ENCODE results near the gene PVALB. TPM values are rescaled to one million over a fixed set of nuclear protein-coding genes. Genes with fewer than 3 reads are reported as not detected.

Gene PVALB
- total RNA-seq, 2 experiments from 2014 or later = not detected

GRCh38 chr22:36758792-36759271 is 58.0 kb downstream of the PVALB start:
- DNase-seq (ENCODE audit: low spot score) = no peak
- no peaks in the 10 kb centered on the region for H3K9me3 ChIP-seq (ENCODE audit: low read length)
- no peaks in the 10 kb centered on the region for H3K36me3 ChIP-seq (ENCODE audit: insufficient read depth, low read length)
- POLR2A ChIA-PET = no interaction called here
- no peak overlapping the region for H3K27ac ChIP-seq (ENCODE audit: low read depth, low read length, poor library complexity, severe bottlenecking)
- intact Hi-C loops (cut with micrococcal nuclease; ENCODE audit: unreplicated experiment) = no loop called here
- H3K79me2 ChIP-seq (ENCODE audit: insufficient read depth, low read depth, low read length) = no peaks in the 10 kb centered on the region
- no peak overlapping the region for H2AFZ ChIP-seq (ENCODE audit: low read length)
- H3K4me3 ChIP-seq (ENCODE audit: low read depth, low read length, poor library complexity, severe bottlenecking) = no peak overlapping the region
- no peaks in the 10 kb centered on the region for H3K9me2 ChIP-seq (ENCODE audit: insufficient read depth, low read length)
- TF ChIP-seq CTCF (conservative IDR thresholded peaks at IDR 0.05; ENCODE audit: low read length) (no peak), EZH2phosphoT487 (IDR thresholded peaks at IDR 0.05; ENCODE audit: borderline replicate concordance, low read depth, low read length) (no peak)
- no peak overlapping the region for H3K4me2 ChIP-seq (ENCODE audit: low read length)
- H4K20me1 ChIP-seq (ENCODE audit: insufficient read depth, low read length) = no peaks in the 10 kb centered on the region; the same call in 1 of the 2 replicates
- BruUV-seq (replicated peaks) = no TSS peak
- CTCF ChIA-PET (ENCODE audit: unreplicated experiment) = no interaction called here
- H3K4me1 ChIP-seq (ENCODE audit: insufficient read depth, low read length, poor library complexity, severe bottlenecking) = no peaks in the 10 kb centered on the region

- no peak overlapping the region for H3K4me2 ChIP-seq (ENCODE audit: low read length)
- BruUV-seq (replicated peaks) = no TSS peak
Measured at GRCh38 chr22:36757668-36758211, 59.1 kb downstream of the PVALB start.

More at GRCh38 chr22:36757668-36758211, 59.1 kb downstream of the PVALB start:
- intact Hi-C loops (cut with micrococcal nuclease; ENCODE audit: unreplicated experiment) = loop anchor here (1.0 kb wide), 2 partner anchors 211 to 221 kb away; no protein-coding TSS in a partner anchor
- Histone ChIP-seq H3K9me3 (ENCODE audit: low read length) (no peaks in the 10 kb centered on the region), H3K4me3 (ENCODE audit: low read depth, low read length, poor library complexity, severe bottlenecking) (no peak overlapping the region), H3K4me1 (ENCODE audit: insufficient read depth, low read length, poor library complexity, severe bottlenecking) (no peaks in the 10 kb centered on the region), H2AFZ (ENCODE audit: low read length) (no peak overlapping the region), H3K36me3 (ENCODE audit: insufficient read depth, low read length) (no peaks in the 10 kb centered on the region), H3K79me2 (ENCODE audit: insufficient read depth, low read depth, low read length) (no peaks in the 10 kb centered on the region), H3K9me2 (ENCODE audit: insufficient read depth, low read length) (no peaks in the 10 kb centered on the region), H3K27ac (ENCODE audit: low read depth, low read length, poor library complexity, severe bottlenecking) (no peak overlapping the region), H4K20me1 (ENCODE audit: insufficient read depth, low read length) (no peaks in the 10 kb centered on the region; the same call in 1 of the 2 replicates)
- peak; percentile 77 for DNase-seq (ENCODE audit: low spot score)
- TF ChIP-seq CTCF (conservative IDR thresholded peaks at IDR 0.05; ENCODE audit: low read length) (peak; percentile 85), EZH2phosphoT487 (IDR thresholded peaks at IDR 0.05; ENCODE audit: borderline replicate concordance, low read depth, low read length) (no peak)
- ChIA-PET POLR2A (interaction anchor here (1.4 kb wide), 1 partner anchor 57 kb away, joined by 4 read pairs; no protein-coding TSS in a partner anchor), CTCF (ENCODE audit: unreplicated experiment) (interaction anchor here (0.5 to 1.0 kb wide), 2 partner anchors 18 to 22 kb away, joined by 3 read pairs; partner anchors contain the start of gene IFT27)

All from OCI-LY7 (cell line).